ENCODE data around the gene SCGB2B2. TPM values are rescaled to one million over a fixed set of nuclear protein-coding genes. Genes with fewer than 3 reads are reported as not detected.

The SCGB2B2 gene
- polyA plus RNA-seq, 3 donors = 0.05 TPM; not detected in 2

DNA sequence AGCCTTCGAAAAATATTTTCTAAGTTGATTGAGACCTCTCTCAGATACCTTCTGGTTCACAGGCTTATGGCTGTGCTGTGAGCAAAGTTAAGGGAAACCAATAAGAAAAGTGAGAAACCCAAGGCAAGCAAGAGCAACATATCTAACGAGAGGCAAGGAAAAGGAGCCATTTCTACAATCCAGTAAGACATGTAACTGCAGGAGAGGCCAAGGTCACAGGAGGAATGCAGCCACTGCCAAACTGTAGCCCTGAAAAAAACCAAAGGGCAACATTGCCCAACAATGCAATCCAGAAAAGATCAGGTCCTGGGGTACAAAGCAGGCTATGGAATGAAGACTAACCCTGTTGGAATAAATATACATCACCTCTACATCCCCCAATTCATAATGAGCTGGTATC lies 21.3 kb downstream of the SCGB2B2 start:
- Histone ChIP-seq H3K27me3 (ENCODE audit: control insufficient read depth in 2 of 2, insufficient read depth in 2 of 2, low read length in 2 of 2) (no peaks in the 10 kb centered on the region), H4K20me1 (ENCODE audit: insufficient read depth, low read length) (no peaks in the 10 kb centered on the region), H2AFZ (ENCODE audit: insufficient read depth, low read depth, low read length, poor library complexity, severe bottlenecking) (no peak overlapping the region), H3K27ac (ENCODE audit: low read depth in 1 of 2, low read length in 2 of 2) (no peak overlapping the region), H3K9ac (ENCODE audit: insufficient read depth, low read length, poor library complexity, severe bottlenecking) (no peak overlapping the region), H3K4me2 (replicated peaks; ENCODE audit: extremely low read depth, low read length, poor library complexity, severe bottlenecking) (no peak overlapping the region), H3K36me3 (replicated peaks in 1 of 2; ENCODE audit: control insufficient read depth in 1 of 2, insufficient read depth in 2 of 2, low read length in 2 of 2) (no peaks in the 10 kb centered on the region), H3K4me1 (ENCODE audit: control insufficient read depth in 1 of 2, insufficient read depth in 2 of 2, low read length in 2 of 2) (no peaks in the 10 kb centered on the region), H3K4me3 (replicated peaks in 1 of 3; ENCODE audit: low read depth in 2 of 3, low read length in 3 of 3) (no peak overlapping the region), H3K9me3 (replicated peaks in 1 of 2; ENCODE audit: control insufficient read depth in 1 of 2, insufficient read depth in 1 of 2, low read length in 2 of 2) (peaks cover 10 to 18% of the 10 kb centered on the region in 2 donors), H3K79me2 (ENCODE audit: insufficient read depth, low read length) (no peaks in the 10 kb centered on the region)
- TF ChIP-seq, protein P1, sequence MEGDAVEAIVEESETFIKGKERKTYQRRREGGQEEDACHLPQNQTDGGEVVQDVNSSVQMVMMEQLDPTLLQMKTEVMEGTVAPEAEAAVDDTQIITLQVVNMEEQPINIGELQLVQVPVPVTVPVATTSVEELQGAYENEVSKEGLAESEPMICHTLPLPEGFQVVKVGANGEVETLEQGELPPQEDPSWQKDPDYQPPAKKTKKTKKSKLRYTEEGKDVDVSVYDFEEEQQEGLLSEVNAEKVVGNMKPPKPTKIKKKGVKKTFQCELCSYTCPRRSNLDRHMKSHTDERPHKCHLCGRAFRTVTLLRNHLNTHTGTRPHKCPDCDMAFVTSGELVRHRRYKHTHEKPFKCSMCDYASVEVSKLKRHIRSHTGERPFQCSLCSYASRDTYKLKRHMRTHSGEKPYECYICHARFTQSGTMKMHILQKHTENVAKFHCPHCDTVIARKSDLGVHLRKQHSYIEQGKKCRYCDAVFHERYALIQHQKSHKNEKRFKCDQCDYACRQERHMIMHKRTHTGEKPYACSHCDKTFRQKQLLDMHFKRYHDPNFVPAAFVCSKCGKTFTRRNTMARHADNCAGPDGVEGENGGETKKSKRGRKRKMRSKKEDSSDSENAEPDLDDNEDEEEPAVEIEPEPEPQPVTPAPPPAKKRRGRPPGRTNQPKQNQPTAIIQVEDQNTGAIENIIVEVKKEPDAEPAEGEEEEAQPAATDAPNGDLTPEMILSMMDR (IDR thresholded peaks at IDR 0.05) = no peak
- intact Hi-C loops (cut with micrococcal nuclease) = no loop called here
- no peak for DNase-seq
- Mint-ChIP-seq H3K9me3 (peaks cover 25 to 37% (median 31%) of the 10 kb centered on the region in 7 donors), H3K36me3 (no peaks in the 10 kb centered on the region), H3K4me1 (no peaks in the 10 kb centered on the region), H3K27ac (no peak overlapping the region), H3K27me3 (ENCODE audit: low read depth in 3 of 3) (peaks cover 0 to 8% (median 0%) of the 10 kb centered on the region in 3 donors), H3K4me3 (no peak overlapping the region)
- WGBS (ENCODE audit: insufficient coverage) = 100% methylated on average over 2 of the region's 2 CpGs

DNA sequence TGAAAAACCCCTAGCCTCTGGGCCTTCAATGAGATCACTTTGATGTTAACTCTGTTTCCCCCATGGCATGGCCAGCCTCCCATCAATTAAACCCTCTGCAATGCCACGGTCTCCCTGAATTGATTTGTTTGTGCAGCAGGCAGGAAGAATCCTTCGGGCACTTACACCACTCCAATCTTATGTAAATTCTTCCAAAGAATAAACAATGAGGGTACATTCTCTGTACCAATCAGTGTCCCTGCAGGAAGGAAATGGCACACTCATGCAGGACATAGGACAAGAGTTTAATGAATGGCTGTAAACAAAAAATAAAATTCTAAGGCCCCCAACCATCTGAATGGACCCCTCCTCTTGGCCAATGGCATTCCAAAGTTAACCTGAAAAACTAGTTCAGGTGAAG lies 22.2 kb downstream of the SCGB2B2 start:
- H3K4me3 Mint-ChIP-seq = no peak overlapping the region
- no CpG with 5 or more reads among the region's 2 CpGs for WGBS (ENCODE audit: insufficient coverage)
- H3K9me3 Mint-ChIP-seq = peaks cover 19 to 39% (median 33%) of the 10 kb centered on the region in 7 donors
- no peaks in the 10 kb centered on the region for H4K20me1 ChIP-seq (ENCODE audit: insufficient read depth, low read length)
- no peaks in the 10 kb centered on the region for H3K4me1 ChIP-seq (ENCODE audit: control insufficient read depth in 1 of 2, insufficient read depth in 2 of 2, low read length in 2 of 2)
- no peaks in the 10 kb centered on the region for H3K36me3 ChIP-seq (replicated peaks in 1 of 2; ENCODE audit: control insufficient read depth in 1 of 2, insufficient read depth in 2 of 2, low read length in 2 of 2)
- no peak overlapping the region for H3K27ac Mint-ChIP-seq
- peaks cover 10 to 18% of the 10 kb centered on the region in 2 donors for H3K9me3 ChIP-seq (replicated peaks in 1 of 2; ENCODE audit: control insufficient read depth in 1 of 2, insufficient read depth in 1 of 2, low read length in 2 of 2)
- TF ChIP-seq, protein P1 (IDR thresholded peaks at IDR 0.05) = no peak
- no peak for DNase-seq
- intact Hi-C loops (cut with micrococcal nuclease) = no loop called here
- peaks cover 0 to 6% (median 0%) of the 10 kb centered on the region in 3 donors for H3K27me3 Mint-ChIP-seq (ENCODE audit: low read depth in 3 of 3)
- H3K4me2 ChIP-seq (replicated peaks; ENCODE audit: extremely low read depth, low read length, poor library complexity, severe bottlenecking) = no peak overlapping the region
- H3K9ac ChIP-seq (ENCODE audit: insufficient read depth, low read length, poor library complexity, severe bottlenecking) = no peak overlapping the region
- no peaks in the 10 kb centered on the region for H3K36me3 Mint-ChIP-seq
- no peak overlapping the region for H3K4me3 ChIP-seq (replicated peaks in 1 of 3; ENCODE audit: low read depth in 2 of 3, low read length in 3 of 3)
- H3K4me1 Mint-ChIP-seq = no peaks in the 10 kb centered on the region
- no peaks in the 10 kb centered on the region for H3K27me3 ChIP-seq (ENCODE audit: control insufficient read depth in 2 of 2, insufficient read depth in 2 of 2, low read length in 2 of 2)
- no peaks in the 10 kb centered on the region for H3K79me2 ChIP-seq (ENCODE audit: insufficient read depth, low read length)
- H2AFZ ChIP-seq (ENCODE audit: insufficient read depth, low read depth, low read length, poor library complexity, severe bottlenecking) = no peak overlapping the region
- no peak overlapping the region for H3K27ac ChIP-seq (ENCODE audit: low read depth in 1 of 2, low read length in 2 of 2)
